Peyer's patch (tissue), 4 donors: ENCODE measurements around the gene PIGL.

ENCODE experiments used
- POLR2A ChIP-seq, 2 donors: fragments of 450-650 bp; IDR thresholded peaks; one replicate each; pipeline ENCODE4 v1.5.1; 2017; ENCODE audit warnings: antibody characterized with exemption in 2 of 2, mild to moderate bottlenecking in 2 of 2, moderate library complexity in 2 of 2
- TF ChIP-seq, protein P1 (sequence below), 6 experiments: fragments of 450-650 bp in 4 of 6; fragments of 200-600 bp in 2 of 6; sonication (generic) in 1 of 6; IDR thresholded peaks; one replicate each; pipeline ENCODE4 v1.5.1; 2017 to 2019; ENCODE audit warnings: antibody characterized with exemption in 6 of 6, mild to moderate bottlenecking in 3 of 6, moderate library complexity in 1 of 6

DNA sequence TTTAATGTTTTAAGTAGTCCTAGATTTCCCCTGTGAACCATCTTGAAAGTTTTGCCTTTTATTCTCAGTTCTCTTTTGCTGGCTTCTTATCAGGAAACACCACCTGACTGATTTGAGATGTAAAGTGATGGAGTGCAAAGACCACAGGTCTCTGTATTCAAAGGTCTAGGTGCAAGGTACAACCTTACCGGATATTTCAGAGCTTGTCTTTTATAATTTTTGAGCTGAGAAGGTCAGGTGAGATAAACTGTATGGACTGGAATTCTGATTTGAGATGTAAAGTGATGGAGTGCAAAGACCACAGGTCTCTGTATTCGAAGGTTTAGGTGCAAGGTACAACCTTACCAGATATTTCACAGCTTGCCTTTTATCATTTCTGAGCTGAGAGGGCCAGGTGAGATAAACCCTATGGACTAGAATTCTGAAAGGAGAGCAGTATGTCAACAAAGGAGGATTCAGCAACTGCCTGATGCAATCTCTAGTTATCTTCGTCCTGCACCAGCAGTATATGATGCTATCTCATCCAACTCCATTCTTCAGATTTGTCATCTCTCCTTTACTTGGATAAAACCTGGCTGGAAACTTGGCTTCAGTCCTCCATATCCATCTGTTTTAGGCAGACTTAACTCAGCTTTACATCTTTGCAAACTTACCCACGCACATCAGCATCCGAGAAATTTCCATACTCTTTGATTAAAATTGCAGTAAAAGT lies 72.0 kb downstream of the PIGL start:
- TF ChIP-seq, protein P1, sequence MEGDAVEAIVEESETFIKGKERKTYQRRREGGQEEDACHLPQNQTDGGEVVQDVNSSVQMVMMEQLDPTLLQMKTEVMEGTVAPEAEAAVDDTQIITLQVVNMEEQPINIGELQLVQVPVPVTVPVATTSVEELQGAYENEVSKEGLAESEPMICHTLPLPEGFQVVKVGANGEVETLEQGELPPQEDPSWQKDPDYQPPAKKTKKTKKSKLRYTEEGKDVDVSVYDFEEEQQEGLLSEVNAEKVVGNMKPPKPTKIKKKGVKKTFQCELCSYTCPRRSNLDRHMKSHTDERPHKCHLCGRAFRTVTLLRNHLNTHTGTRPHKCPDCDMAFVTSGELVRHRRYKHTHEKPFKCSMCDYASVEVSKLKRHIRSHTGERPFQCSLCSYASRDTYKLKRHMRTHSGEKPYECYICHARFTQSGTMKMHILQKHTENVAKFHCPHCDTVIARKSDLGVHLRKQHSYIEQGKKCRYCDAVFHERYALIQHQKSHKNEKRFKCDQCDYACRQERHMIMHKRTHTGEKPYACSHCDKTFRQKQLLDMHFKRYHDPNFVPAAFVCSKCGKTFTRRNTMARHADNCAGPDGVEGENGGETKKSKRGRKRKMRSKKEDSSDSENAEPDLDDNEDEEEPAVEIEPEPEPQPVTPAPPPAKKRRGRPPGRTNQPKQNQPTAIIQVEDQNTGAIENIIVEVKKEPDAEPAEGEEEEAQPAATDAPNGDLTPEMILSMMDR (IDR thresholded peaks at IDR 0.05): no peak
- no peak for TF ChIP-seq POLR2A (IDR thresholded peaks at IDR 0.05)
